Neural progenitor cell (in vitro differentiated cells): Measurements from ENCODE around the gene COIL.

Source experiments
- EZH2 ChIP-seq: fragments of 200-600 bp; sonication (generic); IDR thresholded peaks from 2 replicates; pipeline ENCODE4 v1.6.1; 2017; ENCODE audit warnings: antibody characterized with exemption, mild to moderate bottlenecking, moderate library complexity
- TF ChIP-seq, protein P1 (sequence below): fragments of 200-600 bp; sonication (generic); IDR thresholded peaks from 2 replicates; pipeline ENCODE4 v1.5.1; 2017; ENCODE audit warnings: antibody characterized with exemption, mild to moderate bottlenecking

DNA sequence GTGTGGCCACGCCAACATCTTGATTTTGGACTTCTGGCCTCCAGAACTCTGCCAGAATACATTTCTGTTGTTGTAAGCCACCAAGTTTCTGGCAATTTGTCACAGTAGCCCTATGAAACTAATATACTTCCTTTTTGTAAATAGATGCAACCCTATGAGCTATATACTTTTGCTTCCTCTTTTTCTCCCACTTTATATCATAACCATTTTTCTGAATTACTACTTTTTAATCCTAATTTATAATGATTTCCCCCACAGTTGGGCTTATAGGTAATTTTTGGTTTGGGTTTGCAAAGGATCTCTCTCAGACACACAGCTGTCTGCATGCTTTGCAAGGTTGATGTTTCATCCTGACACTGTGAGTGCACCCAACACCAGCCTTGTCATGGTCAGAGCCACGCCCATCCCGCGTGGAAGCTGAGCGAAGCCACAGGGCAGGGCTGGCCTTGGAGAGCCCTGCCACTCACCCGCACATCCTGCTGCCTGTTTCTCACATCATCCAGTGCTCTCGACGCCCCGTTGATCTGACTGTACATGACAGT lies 52.8 kb downstream of the COIL start:
- TF ChIP-seq, protein P1, sequence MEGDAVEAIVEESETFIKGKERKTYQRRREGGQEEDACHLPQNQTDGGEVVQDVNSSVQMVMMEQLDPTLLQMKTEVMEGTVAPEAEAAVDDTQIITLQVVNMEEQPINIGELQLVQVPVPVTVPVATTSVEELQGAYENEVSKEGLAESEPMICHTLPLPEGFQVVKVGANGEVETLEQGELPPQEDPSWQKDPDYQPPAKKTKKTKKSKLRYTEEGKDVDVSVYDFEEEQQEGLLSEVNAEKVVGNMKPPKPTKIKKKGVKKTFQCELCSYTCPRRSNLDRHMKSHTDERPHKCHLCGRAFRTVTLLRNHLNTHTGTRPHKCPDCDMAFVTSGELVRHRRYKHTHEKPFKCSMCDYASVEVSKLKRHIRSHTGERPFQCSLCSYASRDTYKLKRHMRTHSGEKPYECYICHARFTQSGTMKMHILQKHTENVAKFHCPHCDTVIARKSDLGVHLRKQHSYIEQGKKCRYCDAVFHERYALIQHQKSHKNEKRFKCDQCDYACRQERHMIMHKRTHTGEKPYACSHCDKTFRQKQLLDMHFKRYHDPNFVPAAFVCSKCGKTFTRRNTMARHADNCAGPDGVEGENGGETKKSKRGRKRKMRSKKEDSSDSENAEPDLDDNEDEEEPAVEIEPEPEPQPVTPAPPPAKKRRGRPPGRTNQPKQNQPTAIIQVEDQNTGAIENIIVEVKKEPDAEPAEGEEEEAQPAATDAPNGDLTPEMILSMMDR, result no peak
- TF ChIP-seq EZH2, result no peak
